GM18508 (cell line): Measurements from ENCODE around the gene RIMS4.

Experiments
- ATAC-seq: cut with Tn5 transposase; IDR thresholded peaks from one replicate; pipeline ENCODE4 v1.9.1; 2021; ENCODE audit warnings: moderate number of reproducible peaks; ENCODE audit not compliant: insufficient read depth, unreplicated experiment

The RIMS4 gene

GRCh38 chr20:44799691-44800090 lies 10.7 kb downstream of the RIMS4 start:
- no peak for ATAC-seq

GRCh38 chr20:44796758-44797457 lies 13.4 kb downstream of the RIMS4 start:
- no peak for ATAC-seq

GRCh38 chr20:44796311-44796710 lies 14.0 kb downstream of the RIMS4 start:
- ATAC-seq, result no peak

GRCh38 chr20:44795836-44796235 lies 14.5 kb downstream of the RIMS4 start:
- no peak for ATAC-seq

GRCh38 chr20:44792796-44793195 lies 17.6 kb downstream of the RIMS4 start:
- ATAC-seq, result no peak

- ATAC-seq, result no peak
These were observed 19.5 kb downstream of the RIMS4 start for GRCh38 chr20:44790638-44791393.

GRCh38 chr20:44788706-44789456 lies 21.5 kb downstream of the RIMS4 start:
- no peak for ATAC-seq

GRCh38 chr20:44787299-44787698 lies 23.0 kb downstream of the RIMS4 start:
- ATAC-seq, result no peak

- no peak for ATAC-seq
These were observed 24.6 kb downstream of the RIMS4 start for GRCh38 chr20:44785768-44786167.

- no peak for ATAC-seq
These were observed 25.7 kb downstream of the RIMS4 start for GRCh38 chr20:44784688-44785087.

- no peak for ATAC-seq
These were observed 28.6 kb downstream of the RIMS4 start for GRCh38 chr20:44781791-44782190.

GRCh38 chr20:44781118-44781517 lies 29.2 kb downstream of the RIMS4 start:
- no peak for ATAC-seq

- no peak for ATAC-seq
These were observed 30.1 kb downstream of the RIMS4 start for GRCh38 chr20:44780226-44780625.

- ATAC-seq, result no peak
These were observed 33.4 kb downstream of the RIMS4 start for GRCh38 chr20:44776980-44777379.

- ATAC-seq, result no peak
These were observed 37.1 kb downstream of the RIMS4 start for GRCh38 chr20:44773070-44773829.

- ATAC-seq, result no peak
These were observed 37.7 kb downstream of the RIMS4 start for GRCh38 chr20:44772636-44773035.

- ATAC-seq, result no peak
These were observed 39.2 kb downstream of the RIMS4 start for GRCh38 chr20:44771172-44771535.

- ATAC-seq, result no peak
These were observed 39.7 kb downstream of the RIMS4 start for GRCh38 chr20:44770484-44771171.

GRCh38 chr20:44769481-44769863 lies 40.9 kb downstream of the RIMS4 start:
- ATAC-seq, result no peak
